Mammary epithelial cell (primary cell): Measurements from ENCODE around the gene ZFP42.

Experiments used
- EZH2 ChIP-seq: IDR thresholded peaks from 2 replicates; pipeline ENCODE4 v1.6.1; 2012; ENCODE audit warnings: low read length, inconsistent platforms, borderline replicate concordance
- TF ChIP-seq, protein P1 (sequence below), 2 donors: IDR thresholded peaks in 1 of 2; conservative IDR thresholded peaks in 1 of 2; 2 replicates each; pipeline ENCODE4 v1.5.1; 2011 to 2012; ENCODE audit warnings: inconsistent platforms in 2 of 2, low read length in 2 of 2, mild to moderate bottlenecking in 2 of 2, control low read depth in 1 of 2, low read depth in 1 of 2; ENCODE audit not compliant: insufficient read depth in 1 of 2; ENCODE audit errors: extremely low read depth in 1 of 2

DNA sequence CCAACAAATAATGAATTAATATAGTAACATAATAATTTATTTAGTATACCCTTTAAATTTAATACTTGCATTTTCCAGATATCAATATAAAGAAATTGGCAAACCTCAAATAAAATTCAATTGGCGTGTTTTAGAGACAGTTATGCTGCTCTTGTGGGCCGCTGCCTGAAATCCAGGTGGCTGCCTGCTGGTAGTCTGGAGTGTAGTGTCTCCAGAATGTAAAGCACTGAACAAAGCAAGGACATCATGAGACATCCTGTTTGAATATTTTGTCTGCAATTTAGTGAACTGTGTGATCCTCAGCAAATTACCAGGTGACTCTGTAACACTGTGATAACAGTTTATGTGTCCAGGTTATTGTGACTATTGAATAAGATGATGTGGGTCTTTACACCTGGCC is 29.9 kb downstream of the ZFP42 start:
- TF ChIP-seq, protein P1, sequence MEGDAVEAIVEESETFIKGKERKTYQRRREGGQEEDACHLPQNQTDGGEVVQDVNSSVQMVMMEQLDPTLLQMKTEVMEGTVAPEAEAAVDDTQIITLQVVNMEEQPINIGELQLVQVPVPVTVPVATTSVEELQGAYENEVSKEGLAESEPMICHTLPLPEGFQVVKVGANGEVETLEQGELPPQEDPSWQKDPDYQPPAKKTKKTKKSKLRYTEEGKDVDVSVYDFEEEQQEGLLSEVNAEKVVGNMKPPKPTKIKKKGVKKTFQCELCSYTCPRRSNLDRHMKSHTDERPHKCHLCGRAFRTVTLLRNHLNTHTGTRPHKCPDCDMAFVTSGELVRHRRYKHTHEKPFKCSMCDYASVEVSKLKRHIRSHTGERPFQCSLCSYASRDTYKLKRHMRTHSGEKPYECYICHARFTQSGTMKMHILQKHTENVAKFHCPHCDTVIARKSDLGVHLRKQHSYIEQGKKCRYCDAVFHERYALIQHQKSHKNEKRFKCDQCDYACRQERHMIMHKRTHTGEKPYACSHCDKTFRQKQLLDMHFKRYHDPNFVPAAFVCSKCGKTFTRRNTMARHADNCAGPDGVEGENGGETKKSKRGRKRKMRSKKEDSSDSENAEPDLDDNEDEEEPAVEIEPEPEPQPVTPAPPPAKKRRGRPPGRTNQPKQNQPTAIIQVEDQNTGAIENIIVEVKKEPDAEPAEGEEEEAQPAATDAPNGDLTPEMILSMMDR (conservative IDR thresholded peaks at IDR 0.05 in 1 of 2, IDR thresholded peaks at IDR 0.05 in 1 of 2; ENCODE audit: extremely low read depth in 1 of 2, insufficient read depth in 1 of 2, low read depth in 1 of 2, low read length in 2 of 2): no peak
- TF ChIP-seq EZH2: no peak
